Measurements from ENCODE around the gene KRTAP10-10.
"Not testable (repeated sequence)": the region's sequence is repeated elsewhere in the genome, so short reads cannot be mapped to it uniquely, and the experiment has no call there.

KRTAP10-10 gene

GRCh38 chr21:44649521-44650100 lies 12.5 kb downstream of the KRTAP10-10 start:
- no peak for DNase-seq (ENCODE audit: low read depth in 2 of 2, low spot score in 1 of 2)

DNA sequence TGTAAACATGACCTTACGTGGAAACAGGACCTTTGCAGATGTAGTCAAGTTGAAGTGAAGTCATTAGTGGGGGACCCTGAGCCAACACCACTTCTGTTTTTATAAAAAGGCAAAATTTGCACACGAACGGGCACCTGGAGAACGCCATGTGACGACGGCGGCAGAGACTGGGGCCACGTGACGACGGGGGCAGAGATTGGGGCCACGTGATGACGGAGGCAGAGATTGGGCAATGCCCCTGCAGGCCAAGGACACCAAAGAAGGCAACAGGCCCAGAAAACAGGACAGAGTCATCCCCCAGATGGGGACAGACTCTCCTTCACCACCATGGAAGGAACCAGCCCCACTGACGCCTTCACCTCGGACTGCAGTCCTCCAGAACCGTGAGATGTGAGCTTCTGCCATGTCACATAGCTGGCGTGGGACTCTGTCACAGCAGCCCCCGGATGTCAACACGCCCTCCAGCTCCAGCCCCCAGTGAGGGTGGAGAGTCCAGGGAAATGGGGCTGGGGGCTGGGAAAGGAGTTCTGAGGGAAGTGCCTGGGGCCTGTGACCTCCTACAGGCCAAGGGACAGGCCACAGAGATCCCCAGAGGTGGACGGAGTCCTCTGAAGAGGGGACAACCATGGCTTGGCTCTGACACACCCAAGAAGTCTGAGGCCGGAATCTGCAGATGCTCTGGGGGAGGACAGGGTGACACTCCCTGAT lies 13.3 kb downstream of the KRTAP10-10 start:
- DNase-seq (ENCODE audit: low read depth in 2 of 2, low spot score in 1 of 2), result no peak

DNA sequence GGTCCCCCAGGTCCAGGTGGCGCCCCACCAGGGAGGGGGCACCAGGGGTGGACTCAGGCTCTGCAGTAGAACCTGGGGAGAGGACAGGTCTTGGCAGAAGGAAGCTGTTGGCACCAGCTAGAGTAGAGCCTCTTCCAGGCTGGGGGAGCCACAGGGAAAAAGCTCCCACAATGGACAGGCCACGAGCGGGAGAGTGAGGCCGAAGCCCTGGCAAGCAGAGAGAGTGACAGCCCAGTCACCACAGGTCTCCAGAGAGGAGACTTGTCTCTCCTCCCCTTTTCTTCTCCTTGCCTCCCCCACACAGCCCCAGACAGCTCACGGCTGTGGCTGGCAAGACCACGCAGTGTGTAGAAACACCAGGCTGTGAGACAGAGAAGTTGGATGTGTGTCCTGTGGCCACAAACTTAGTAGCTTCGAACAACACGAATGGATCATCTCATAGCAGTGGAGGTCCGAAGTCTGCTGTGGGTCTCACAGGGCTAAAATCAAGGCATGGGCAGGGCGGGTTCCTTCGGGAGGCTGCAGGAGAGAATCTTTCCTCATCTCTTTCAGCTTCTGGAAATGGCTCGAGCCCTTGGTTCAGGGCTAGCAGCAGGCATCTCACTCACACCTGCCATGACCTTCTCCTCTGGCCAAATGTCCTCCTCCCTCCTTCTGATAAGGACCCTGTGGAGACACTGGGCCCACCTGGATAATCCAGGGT lies 14.0 kb downstream of the KRTAP10-10 start:
- DNase-seq (ENCODE audit: low read depth in 2 of 2, low spot score in 1 of 2), result no peak

DNA sequence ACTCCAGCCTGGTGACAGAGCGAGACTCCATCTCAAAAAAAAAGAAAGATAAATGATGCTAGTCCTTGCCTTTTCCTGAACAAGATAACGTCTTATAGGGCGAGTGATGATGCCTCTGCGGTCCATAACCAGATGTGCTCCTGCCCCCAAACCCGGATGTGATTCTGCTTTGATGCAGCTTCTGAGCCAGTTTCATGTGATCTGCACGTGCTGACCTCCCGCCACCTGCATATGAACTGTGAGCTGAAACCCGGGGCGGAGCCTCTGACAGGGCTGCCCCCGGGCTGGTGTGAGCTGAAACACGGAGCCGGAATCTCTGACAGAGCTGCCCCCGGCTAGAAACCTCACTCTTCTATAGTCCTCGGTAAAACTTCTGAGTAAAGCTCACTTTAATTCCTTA lies 16.0 kb downstream of the KRTAP10-10 start:
- no peak for DNase-seq (ENCODE audit: low read depth in 2 of 2, low spot score in 1 of 2)

- DNase-seq (ENCODE audit: low read depth in 2 of 2, low spot score in 1 of 2), result peak in 1 of 2 donors; percentile 17
Observed at GRCh38 chr21:44653656-44654575, 16.8 kb downstream of the KRTAP10-10 start.

GRCh38 chr21:44654576-44655175 lies 17.5 kb downstream of the KRTAP10-10 start, which contains the start of gene KRTAP12-4:
TSS of gene KRTAP12-4 (minus strand) at chr21:44654659. CDS start at chr21:44654614, 45 bp downstream.
- DNase-seq (ENCODE audit: low read depth in 2 of 2, low spot score in 1 of 2), result no peak

DNA sequence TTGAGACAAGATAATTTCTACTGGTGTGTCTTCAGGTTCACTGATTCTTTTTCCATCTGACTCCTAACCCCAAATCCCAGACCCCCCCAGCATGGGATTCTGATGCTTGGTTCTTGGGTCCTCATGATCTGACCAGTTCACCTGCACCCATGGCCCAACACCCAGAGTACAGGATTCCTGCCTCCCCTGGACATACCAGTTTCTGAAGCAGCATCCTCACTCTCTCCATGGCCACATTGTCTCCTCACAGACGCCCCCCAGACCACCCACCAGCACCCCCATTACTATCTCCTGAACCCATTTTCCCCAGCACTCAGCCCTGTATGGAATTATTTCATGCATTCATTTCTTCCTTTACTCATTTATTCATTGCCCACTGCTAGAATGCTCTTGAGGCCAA lies 19.7 kb downstream of the KRTAP10-10 start:
- DNase-seq (ENCODE audit: low read depth in 2 of 2, low spot score in 1 of 2), result no peak

DNA sequence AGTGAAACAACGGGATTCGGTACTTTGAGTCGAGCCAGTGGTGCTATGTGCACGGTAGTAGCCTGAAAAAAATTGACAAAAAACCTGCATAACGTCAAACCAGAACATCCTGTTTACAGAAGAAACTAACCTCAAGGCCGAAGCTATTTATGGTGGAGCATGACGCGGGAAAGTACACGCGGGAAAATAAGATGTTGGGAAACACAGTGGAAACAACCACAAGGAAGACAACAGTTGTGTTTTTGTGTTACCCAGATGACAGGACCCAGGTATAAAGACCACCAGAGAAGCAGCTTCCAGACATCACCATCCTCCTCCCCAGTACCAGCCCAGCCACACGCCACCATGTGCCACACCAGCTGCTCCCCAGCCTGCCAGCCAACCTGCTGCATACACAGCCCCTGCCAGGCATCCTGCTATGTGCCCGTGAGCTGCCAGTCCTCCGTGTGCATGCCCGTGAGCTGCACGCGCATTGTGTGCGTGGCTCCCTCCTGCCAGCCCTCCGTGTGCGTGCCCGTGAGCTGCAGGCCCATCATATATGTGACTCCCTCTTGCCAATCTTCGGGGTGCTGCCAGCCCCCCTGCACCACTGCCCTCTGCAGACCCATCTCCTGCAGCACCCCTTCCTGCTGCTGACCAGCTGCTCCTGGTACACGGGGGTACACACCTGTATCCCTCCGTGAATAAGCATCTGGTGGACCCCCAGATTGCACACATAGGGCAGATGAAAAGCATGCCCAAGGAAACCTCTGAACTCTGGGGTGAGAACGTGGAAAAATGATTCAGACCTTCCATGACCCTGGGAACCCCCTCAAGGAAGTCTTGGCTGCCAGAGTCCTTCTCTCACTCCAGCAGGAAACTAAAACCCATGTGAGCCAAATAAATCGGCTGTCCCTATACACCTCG lies 20.7 kb downstream of the KRTAP10-10 start, which contains the start of gene KRTAP12-3:
Gene KRTAP12-3, plus strand, starts transcription at position 298 of the 906 bp plus-strand sequence. Its CDS starts 48 bp downstream, at position 346.
- peak in 1 of 2 donors; percentile 17 for DNase-seq (ENCODE audit: low read depth in 2 of 2, low spot score in 1 of 2)

GRCh38 chr21:44658541-44658910 lies 21.4 kb downstream of the KRTAP10-10 start:
- no peak for DNase-seq (ENCODE audit: low read depth in 2 of 2, low spot score in 1 of 2)

DNA sequence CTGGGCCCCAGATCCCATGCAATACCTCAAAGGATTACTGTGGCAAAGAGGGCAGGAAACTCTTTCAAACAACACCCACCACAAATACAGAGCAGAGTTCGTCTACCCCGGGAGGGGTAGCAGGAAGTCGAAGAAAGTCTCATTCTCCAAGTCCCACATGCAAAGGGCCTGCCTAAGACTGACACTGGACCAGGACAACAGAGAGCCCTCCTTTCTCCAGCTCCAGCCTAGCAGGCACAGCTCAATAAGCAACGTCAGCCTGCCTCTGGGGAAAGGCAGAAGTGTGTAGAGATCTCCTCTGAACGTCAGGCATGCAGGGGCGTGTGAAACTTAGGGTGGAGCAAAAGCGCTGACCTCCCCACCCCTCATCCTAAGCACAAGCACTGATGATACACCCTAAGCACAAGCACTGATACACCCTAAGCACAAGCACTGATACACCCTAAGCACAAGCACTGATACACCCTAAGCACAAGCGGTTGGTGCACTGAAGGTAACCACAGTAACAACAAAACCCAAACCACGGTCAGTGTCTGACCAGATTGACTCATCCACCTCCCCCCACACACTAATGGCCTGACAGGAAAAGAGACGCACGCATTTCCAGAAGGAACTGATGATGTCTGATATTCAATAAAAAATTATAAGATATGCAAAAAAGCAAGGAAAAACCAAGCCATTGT lies 21.9 kb downstream of the KRTAP10-10 start:
- DNase-seq (ENCODE audit: low read depth in 2 of 2, low spot score in 1 of 2), result no peak

DNA sequence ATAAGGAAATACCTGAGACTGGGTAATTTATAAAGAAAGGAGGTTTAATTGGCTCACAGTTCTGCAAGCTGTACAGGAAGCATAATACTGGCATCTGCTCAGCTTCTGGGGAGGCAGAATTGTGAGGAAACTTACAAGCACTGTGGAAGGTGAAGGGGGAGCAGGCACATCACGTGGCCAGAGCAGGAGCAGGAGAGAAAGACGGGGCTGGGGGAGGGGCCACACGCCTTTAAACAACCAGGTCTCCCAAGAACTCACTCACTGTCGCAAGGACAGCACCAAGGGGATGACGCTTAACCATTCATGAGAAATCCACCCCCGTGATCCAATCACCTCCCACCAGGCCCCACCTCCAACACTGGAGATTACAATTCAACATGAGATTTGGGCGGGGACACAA lies 24.4 kb downstream of the KRTAP10-10 start:
- not testable (repeated sequence) for DNase-seq (ENCODE audit: low read depth in 2 of 2, low spot score in 1 of 2)

GRCh38 chr21:44664691-44665090 lies 27.5 kb downstream of the KRTAP10-10 start:
- DNase-seq (ENCODE audit: low read depth in 2 of 2, low spot score in 1 of 2), result no peak

DNA sequence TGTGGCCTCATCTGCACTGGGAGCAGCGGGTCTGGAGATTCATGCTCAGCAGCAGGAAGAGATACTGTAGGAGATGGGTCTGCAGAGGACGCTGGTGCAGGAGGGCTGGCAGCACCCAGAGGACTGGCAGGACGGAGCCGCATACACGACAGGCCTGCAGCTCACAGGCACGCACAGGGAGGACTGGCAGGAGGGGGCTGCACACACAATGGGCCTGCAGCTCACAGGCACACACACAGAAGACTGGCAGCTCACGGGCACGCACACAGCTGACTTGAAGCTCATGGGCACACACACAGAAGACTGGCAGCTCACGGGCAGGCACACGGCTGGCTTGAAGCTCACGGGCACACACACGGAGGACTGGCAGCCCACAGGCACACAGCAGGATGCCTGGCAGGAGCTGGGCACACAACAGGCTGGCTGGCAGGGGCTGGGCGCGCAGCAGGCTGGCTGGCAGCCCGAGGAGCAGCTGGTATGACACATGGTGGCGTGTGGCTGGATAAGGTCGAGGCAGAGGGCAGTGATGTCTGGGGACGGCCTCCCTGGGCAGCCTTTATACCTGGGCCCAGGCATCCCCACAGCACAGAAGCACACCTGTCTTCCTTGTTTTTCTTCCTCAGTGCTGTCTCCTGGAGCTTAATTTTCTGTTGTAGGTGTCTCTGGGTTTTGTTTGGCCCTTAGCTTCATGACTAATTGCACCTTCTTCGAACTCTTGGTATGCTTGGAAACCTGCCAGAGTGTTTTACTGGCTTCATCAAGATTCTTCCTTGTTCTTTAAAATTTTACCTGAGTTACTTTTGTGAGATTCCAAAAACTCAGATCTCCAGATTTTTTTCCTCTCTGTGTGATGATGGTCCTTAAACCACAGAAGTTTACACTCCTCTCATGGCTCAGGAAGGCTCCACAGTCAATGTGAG lies 29.5 kb downstream of the KRTAP10-10 start, which contains the start of gene KRTAP12-2:
Gene KRTAP12-2, minus strand, starts transcription at position 527 of the 920 bp plus-strand sequence. Its CDS starts 41 bp downstream, at position 486.
- DNase-seq (ENCODE audit: low read depth in 2 of 2, low spot score in 1 of 2), result no peak

DNA sequence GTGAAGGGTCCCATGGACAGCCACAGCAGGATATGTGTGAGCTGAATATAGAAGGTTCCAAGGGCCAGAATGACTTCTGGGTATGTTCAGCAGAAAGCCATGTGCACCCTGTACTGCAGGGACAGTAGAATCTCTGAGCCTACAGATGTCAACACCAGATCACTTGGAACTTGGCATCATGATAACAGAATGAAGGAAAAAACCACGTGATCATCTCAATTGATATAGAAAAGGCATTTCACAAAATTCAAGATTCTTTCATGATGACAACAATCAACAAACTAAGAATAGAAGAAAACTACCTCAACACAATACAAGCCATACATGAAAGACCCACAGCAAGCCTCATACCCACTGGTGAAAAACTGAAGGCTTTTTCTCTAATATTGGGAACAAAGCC lies 30.5 kb downstream of the KRTAP10-10 start:
- DNase-seq (ENCODE audit: low read depth in 2 of 2, low spot score in 1 of 2), result no peak

DNA sequence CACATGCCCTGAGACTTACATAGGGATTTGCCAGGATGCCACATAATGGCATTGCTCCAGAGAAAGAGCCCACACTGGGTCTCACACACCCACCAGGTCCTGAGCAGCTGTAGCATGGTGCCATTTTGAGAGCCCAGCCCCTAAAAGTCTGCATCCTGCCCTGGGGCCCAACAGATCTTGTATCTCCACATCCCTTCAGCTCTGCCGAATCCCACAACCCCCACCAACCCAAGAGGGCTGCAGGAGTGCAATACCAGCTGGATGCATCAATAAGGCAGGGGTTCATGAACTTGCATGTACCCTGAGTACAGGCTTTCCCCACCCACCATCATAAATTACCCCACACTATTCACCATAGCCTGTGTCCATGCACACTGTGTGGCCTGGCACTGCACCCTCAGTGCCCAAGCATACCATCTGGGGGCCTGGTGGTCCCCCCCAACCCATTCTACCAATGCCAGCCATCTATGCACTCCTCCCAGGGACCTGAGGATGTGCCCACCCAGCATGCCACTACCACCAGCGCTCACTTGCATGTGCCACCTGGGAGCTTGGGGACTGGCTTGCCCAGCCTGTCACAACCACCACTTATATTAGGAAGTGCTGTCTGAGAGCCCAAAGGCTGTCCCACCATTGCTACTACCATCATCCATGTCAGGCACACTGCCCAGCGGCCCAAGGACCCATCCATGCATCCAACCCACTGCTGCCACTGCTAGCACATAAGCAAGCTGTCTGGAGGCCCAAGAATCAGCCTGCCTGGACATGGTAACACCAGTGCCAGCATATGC lies 33.7 kb downstream of the KRTAP10-10 start:
- DNase-seq (ENCODE audit: low read depth in 2 of 2, low spot score in 1 of 2), result no peak

DNA sequence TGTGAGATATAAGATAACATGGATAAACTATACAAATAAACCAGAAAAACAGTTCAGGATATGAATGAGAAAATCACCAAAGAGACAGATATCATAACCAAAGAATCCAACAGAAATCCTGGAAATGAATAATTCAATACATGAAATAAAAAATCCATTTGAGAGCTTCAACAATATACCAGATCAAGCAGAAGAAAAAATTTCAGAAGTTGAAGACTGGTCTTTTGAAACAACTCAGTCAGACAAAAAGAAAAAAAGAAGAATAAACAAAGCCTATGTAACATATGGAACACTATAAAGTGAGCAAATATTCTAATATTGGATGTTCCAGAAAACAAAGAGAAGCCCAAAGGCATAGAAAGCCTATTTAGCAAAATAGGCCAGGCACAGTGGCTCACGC lies 34.8 kb downstream of the KRTAP10-10 start:
- no peak for DNase-seq (ENCODE audit: low read depth in 2 of 2, low spot score in 1 of 2)

DNA sequence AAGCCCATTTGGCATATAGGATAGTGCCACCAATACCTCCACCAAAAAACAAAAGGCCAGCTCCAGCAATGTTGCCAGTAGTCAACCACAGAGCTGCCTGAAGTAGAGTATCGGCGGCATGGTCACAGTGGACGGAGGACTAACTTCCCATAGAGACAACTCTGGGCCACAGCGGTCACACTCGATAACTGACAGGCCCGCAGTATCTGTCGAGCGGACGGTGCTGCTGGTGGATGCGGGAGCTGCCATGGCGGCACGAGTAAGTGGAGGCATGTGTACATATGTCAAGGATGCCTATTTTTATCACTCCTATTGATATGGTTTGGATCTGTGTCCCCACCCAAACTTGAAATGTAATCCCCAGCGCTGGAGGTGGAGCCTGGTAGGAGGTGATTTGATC lies 40.7 kb downstream of the KRTAP10-10 start:
- no peak for DNase-seq (ENCODE audit: low read depth in 2 of 2, low spot score in 1 of 2)
